ENCODE measurements around the gene TREX2. TPM values are rescaled to one million over a fixed set of nuclear protein-coding genes. Genes with fewer than 3 reads are reported as not detected.
A peak's percentile ranks its signal among the peaks of the same experiment; 100 is the strongest.

The TREX2 gene
- total RNA-seq, 4 donors from 2014 or later: 19.3 to 62.6 (median 50.7) TPM

GRCh38 chrX:153413731-153414130 is 32.1 kb downstream of the TREX2 start:
- 87% methylated on average over 10 of the region's 11 CpGs for WGBS
- no peaks in the 10 kb centered on the region for H3K27me3 ChIP-seq
- peaks cover 18% of the 10 kb centered on the region for H3K4me1 ChIP-seq
- no peak for TF ChIP-seq POLR2AphosphoS5 (IDR thresholded peaks at IDR 0.05)
- no peak for DNase-seq (ENCODE audit: low spot score in 2 of 2)
- no peak overlapping the region for H3K4me3 ChIP-seq
- no peaks in the 10 kb centered on the region for H3K36me3 ChIP-seq
- H3K9me3 ChIP-seq: no peaks in the 10 kb centered on the region
- no peak overlapping the region for H3K27ac ChIP-seq

GRCh38 chrX:153412746-153413720 is 32.8 kb downstream of the TREX2 start:
- DNase-seq (ENCODE audit: low spot score in 2 of 2): no peak
- no peak for TF ChIP-seq POLR2A (IDR thresholded peaks at IDR 0.05)
- TF ChIP-seq EP300 (IDR thresholded peaks at IDR 0.05): no peak
- TF ChIP-seq CTCF (IDR thresholded peaks at IDR 0.05): no peak
- TF ChIP-seq POLR2AphosphoS5 (IDR thresholded peaks at IDR 0.05): no peak
- WGBS: 76% methylated on average over 9 of the region's 23 CpGs
- Histone ChIP-seq H3K36me3 (no peaks in the 10 kb centered on the region), H3K9me3 (no peaks in the 10 kb centered on the region), H3K4me1 (peaks cover 18% of the 10 kb centered on the region), H3K27me3 (no peaks in the 10 kb centered on the region), H3K4me3 (no peak overlapping the region), H3K27ac (no peak overlapping the region)

GRCh38 chrX:153411988-153412574 is 33.8 kb downstream of the TREX2 start:
- TF ChIP-seq POLR2AphosphoS5 (IDR thresholded peaks at IDR 0.05) (no peak), CTCF (IDR thresholded peaks at IDR 0.05) (no peak), EP300 (IDR thresholded peaks at IDR 0.05) (no peak), POLR2A (IDR thresholded peaks at IDR 0.05) (no peak)
- peaks cover 18% of the 10 kb centered on the region for H3K4me1 ChIP-seq
- no peak overlapping the region for H3K27ac ChIP-seq
- no peaks in the 10 kb centered on the region for H3K36me3 ChIP-seq
- peak overlapping the region; percentile 47 for H3K4me3 ChIP-seq
- WGBS: 60% methylated on average over 17 of the region's 17 CpGs
- no peaks in the 10 kb centered on the region for H3K27me3 ChIP-seq
- no peak for DNase-seq (ENCODE audit: low spot score in 2 of 2)
- no peaks in the 10 kb centered on the region for H3K9me3 ChIP-seq

- no peak for DNase-seq (ENCODE audit: low spot score in 2 of 2)
- 29% methylated on average over 39 of the region's 75 CpGs for WGBS
- no peaks in the 10 kb centered on the region for H3K27me3 ChIP-seq
Observed at GRCh38 chrX:153411255-153411987, 34.4 kb downstream of the TREX2 start, which contains the start of gene ZFP92. Gene ZFP92 (plus strand): TSS chrX:153411472. CDS start chrX:153418323, 6,851 bp downstream.

More at GRCh38 chrX:153411255-153411987, 34.4 kb downstream of the TREX2 start, which contains the start of gene ZFP92:
- no peaks in the 10 kb centered on the region for H3K36me3 ChIP-seq
- peaks cover 18% of the 10 kb centered on the region for H3K4me1 ChIP-seq
- peak within 1 kb of the TSS; percentile 47 for H3K4me3 ChIP-seq
- H3K9me3 ChIP-seq: no peaks in the 10 kb centered on the region
- no peak within 1 kb of the TSS for H3K27ac ChIP-seq
- TF ChIP-seq POLR2A (IDR thresholded peaks at IDR 0.05): no peak
- no peak for TF ChIP-seq CTCF (IDR thresholded peaks at IDR 0.05)
- TF ChIP-seq EP300 (IDR thresholded peaks at IDR 0.05): no peak
- no peak for TF ChIP-seq POLR2AphosphoS5 (IDR thresholded peaks at IDR 0.05)
